ENCODE measurements around the gene ATP9B. TPM values are rescaled to one million over a fixed set of nuclear protein-coding genes. Genes with fewer than 3 reads are reported as not detected.

ATP9B gene
- total RNA-seq, 1 donor from 2014 or later, result 34.1 TPM

DNA sequence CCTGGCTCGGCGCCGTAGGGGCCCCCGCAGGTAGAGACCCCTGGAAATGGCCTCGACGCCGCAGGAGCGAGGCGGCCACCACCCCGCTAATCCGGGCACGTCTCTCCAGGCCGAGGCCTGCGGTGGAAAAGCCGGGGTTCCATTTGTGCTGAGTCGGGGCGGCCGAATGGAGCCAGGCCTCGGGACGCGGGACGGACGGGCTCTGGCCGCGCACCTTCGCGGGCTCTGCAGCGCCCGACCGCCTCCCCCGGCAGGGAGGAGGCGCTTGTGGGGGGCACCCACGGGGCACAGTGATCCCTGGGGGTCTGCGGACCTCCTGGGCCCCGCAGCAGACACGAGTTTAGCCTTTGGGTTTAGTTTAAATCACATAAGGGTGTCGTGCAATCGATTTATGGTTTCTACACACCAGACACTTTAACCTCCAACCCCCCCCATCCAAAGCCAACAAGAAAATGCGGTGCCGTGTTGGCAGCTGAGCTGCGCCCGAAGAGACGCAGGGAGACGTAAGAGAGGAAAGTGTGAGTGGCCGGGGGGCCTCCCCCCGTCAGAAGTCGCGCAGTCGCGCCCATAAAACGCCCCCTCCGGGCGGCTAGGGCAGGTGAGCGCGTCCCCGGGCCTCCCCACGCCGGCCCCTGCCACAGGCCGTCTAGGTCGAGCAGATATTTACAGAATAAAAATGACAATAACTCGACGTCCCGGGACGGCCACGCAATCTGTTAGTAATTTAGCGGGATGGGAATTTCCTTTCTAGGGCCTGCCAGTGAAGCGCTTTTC is 325.5 kb downstream of the ATP9B start:
- TF ChIP-seq, protein P1, sequence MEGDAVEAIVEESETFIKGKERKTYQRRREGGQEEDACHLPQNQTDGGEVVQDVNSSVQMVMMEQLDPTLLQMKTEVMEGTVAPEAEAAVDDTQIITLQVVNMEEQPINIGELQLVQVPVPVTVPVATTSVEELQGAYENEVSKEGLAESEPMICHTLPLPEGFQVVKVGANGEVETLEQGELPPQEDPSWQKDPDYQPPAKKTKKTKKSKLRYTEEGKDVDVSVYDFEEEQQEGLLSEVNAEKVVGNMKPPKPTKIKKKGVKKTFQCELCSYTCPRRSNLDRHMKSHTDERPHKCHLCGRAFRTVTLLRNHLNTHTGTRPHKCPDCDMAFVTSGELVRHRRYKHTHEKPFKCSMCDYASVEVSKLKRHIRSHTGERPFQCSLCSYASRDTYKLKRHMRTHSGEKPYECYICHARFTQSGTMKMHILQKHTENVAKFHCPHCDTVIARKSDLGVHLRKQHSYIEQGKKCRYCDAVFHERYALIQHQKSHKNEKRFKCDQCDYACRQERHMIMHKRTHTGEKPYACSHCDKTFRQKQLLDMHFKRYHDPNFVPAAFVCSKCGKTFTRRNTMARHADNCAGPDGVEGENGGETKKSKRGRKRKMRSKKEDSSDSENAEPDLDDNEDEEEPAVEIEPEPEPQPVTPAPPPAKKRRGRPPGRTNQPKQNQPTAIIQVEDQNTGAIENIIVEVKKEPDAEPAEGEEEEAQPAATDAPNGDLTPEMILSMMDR (conservative IDR thresholded peaks at IDR 0.05), result no peak
- Mint-ChIP-seq H3K27ac (peak overlapping the region; percentile 72), H3K4me3 (peak overlapping the region; percentile 79), H3K9me3 (no peaks in the 10 kb centered on the region), H3K4me1 (ENCODE audit: unreplicated experiment) (peaks cover 9% of the 10 kb centered on the region), H3K36me3 (no peaks in the 10 kb centered on the region), H3K27me3 (peaks cover 68% of the 10 kb centered on the region)
- peak; percentile 70 for DNase-seq (ENCODE audit: extremely low spot score, unreplicated experiment)

DNA sequence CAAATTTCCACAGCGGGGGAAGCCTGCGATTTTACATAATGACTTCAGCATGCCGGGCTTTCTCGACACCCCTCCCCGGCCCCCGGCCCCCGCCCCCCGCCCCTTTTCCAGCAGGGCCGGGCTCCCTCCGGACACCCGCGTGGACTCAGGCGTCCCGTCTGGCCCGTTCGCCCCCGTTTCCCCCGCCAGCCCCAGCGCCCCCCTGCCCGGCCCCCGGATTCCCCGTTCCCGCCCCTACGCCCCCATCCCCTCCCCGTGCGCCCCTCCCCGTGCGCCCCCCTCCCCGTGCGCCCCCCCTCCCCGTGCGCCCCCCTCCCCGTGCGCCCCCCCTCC is 326.1 kb downstream of the ATP9B start:
- Mint-ChIP-seq H3K36me3 (no peaks in the 10 kb centered on the region), H3K27me3 (peaks cover 65% of the 10 kb centered on the region), H3K9me3 (no peaks in the 10 kb centered on the region), H3K4me1 (ENCODE audit: unreplicated experiment) (peaks cover 9% of the 10 kb centered on the region), H3K27ac (no peak overlapping the region), H3K4me3 (peak overlapping the region; percentile 79)
- TF ChIP-seq, protein P1 (conservative IDR thresholded peaks at IDR 0.05), result no peak
- DNase-seq (ENCODE audit: extremely low spot score, unreplicated experiment), result no peak

DNA sequence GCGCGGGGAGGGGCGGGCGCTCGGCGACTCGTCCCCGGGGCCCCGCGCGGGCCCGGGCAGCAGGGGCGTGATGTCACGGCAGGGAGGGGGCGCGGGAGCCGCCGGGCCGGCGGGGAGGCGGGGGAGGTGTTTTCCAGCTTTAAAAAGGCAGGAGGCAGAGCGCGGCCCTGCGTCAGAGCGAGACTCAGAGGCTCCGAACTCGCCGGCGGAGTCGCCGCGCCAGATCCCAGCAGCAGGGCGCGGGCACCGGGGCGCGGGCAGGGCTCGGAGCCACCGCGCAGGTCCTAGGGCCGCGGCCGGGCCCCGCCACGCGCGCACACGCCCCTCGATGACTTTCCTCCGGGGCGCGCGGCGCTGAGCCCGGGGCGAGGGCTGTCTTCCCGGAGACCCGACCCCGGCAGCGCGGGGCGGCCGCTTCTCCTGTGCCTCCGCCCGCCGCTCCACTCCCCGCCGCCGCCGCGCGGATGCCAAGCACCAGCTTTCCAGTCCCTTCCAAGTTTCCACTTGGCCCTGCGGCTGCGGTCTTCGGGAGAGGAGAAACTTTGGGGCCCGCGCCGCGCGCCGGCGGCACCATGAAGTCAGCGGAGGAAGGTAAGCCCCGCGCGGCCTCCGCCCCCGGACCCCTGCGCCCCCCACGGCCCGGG is 326.7 kb downstream of the ATP9B start, which contains the start of gene NFATC1:
NFATC1 (plus strand) TSS at position 170 of the 644 bp plus-strand sequence; CDS start at position 465, 295 bp downstream.
- peak within 1 kb of the TSS; percentile 82 for H3K4me3 Mint-ChIP-seq
- H3K36me3 Mint-ChIP-seq, result no peaks in the 10 kb centered on the region
- peaks cover 9% of the 10 kb centered on the region for H3K4me1 Mint-ChIP-seq (ENCODE audit: unreplicated experiment)
- no peaks in the 10 kb centered on the region for H3K9me3 Mint-ChIP-seq
- TF ChIP-seq, protein P1 (conservative IDR thresholded peaks at IDR 0.05), result no peak
- peak; percentile 84 for DNase-seq (ENCODE audit: extremely low spot score, unreplicated experiment)
- H3K27me3 Mint-ChIP-seq, result peaks cover 60% of the 10 kb centered on the region
- H3K27ac Mint-ChIP-seq, result peak within 1 kb of the TSS; percentile 72

DNA sequence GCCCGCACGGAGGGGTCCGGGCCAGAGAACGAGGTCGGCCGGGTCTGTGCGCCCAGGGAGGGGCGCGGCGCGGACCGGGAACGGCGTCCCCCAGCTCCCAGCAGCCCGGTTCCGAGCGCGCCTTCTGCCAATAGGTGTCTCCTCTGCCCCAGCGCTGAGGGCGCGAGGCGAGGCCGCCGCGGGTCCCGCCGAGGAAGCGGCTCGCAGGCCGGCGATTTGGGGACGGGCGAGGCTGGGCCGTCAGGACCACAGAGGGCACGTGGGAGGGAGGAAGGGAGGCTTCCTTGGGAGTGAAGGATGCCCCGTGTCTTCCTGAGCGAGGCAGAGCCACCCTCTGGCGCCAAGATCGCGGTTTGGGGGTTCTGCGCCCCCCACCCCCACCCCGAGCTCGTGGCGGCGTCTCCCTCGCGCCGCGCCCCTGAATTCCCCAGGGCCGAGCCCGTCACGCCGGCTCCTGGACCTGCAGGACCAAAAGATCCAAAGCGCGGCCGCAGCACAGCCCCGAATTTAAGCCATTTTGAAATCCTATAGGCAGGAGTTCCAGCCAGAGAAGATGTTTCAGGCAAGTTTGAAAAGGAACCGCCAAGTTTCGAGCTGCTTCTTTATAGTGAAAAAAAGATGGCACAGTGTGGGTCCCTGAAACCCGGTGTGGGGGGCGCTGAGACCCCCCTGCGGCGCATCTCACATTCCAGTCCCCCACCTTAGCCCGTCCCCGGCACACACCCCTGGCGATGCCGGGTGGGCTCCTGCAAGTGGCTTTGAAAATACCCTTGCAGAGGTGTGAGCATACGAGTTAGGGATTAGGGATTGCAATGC is 327.4 kb downstream of the ATP9B start:
- H3K9me3 Mint-ChIP-seq, result no peaks in the 10 kb centered on the region
- peaks cover 59% of the 10 kb centered on the region for H3K27me3 Mint-ChIP-seq
- H3K4me1 Mint-ChIP-seq (ENCODE audit: unreplicated experiment), result peaks cover 9% of the 10 kb centered on the region
- TF ChIP-seq, protein P1 (conservative IDR thresholded peaks at IDR 0.05), result no peak
- no peak for DNase-seq (ENCODE audit: extremely low spot score, unreplicated experiment)
- no peak overlapping the region for H3K27ac Mint-ChIP-seq
- peak overlapping the region; percentile 82 for H3K4me3 Mint-ChIP-seq
- no peaks in the 10 kb centered on the region for H3K36me3 Mint-ChIP-seq

DNA sequence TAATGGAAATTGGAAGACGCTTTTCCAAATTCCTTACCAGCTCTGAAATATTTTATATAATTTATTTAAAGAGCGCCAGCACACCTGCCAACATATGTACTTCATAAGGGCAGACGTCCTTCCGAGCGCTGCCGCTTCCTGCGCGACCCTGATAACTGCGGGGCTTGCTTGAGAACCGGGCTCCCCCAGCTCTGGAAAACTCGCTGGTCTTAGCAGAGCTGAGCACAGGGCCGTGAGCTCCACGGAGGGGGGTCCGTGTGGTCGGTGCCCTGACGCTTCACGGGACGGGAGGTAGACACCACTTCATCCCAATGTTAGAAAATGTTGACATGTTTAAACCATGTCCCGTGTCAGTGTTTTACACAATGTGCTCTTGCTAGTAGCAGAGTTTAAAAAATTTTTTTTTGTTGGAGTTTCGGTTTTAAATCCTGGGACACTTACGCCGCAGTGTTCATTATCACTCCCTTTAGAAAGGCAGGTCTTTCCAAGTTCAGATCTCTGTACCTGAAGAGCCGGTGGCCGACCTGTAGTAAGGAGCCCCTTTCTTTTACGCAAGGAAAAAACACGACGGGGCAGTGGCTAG is 328.1 kb downstream of the ATP9B start:
- Mint-ChIP-seq H3K9me3 (no peaks in the 10 kb centered on the region), H3K27ac (no peak overlapping the region), H3K27me3 (peaks cover 53% of the 10 kb centered on the region), H3K36me3 (no peaks in the 10 kb centered on the region), H3K4me1 (ENCODE audit: unreplicated experiment) (peaks cover 9% of the 10 kb centered on the region), H3K4me3 (no peak overlapping the region)
- TF ChIP-seq, protein P1 (conservative IDR thresholded peaks at IDR 0.05), result no peak
- no peak for DNase-seq (ENCODE audit: extremely low spot score, unreplicated experiment)
